Measurements from ENCODE around the gene VPS13A.

The VPS13A gene

DNA sequence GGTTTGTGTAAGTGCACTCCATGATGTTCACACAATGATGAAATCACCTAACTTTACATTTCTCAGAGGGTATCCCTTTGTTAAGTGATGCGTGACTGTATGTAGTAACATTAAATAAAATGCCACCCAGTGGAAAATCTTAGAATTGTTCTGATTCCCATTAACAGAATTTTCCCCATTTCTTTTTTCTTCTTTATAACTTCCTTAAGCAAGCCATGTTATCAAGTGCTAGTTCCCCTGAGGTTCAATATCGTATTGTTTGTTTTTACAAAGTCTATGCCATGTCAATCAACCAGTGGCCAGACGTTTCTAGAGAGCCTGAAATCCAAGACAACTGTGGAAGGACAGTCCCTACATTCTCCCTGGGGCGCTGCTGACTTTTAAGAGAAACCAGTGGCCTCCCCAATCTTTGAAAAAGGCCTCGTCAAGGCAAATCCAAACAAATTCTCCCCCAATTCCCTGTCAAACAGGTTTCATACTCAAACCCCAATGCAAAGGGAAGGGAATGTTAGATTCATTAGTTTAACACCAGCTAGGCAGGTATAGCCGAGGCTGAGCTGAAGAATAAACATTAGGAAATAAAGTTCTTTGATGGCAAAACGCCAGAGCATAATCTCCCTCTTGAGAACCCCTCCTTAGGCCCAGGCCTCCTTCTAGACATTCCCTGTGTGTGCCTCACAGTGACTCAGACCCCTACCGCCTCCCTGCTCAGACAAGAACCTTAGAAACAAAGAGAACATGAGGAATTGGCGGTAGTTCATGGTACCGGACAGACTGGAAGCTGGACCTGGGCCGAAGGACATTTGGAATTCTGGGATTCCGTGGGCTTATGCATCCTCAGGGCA, 272.1 kb downstream of the VPS13A start:
- Histone ChIP-seq H3K27ac (ENCODE audit: low read length) (no peak overlapping the region), H3K4me3 (ENCODE audit: low read length) (no peak overlapping the region), H3K9me3 (ENCODE audit: control insufficient read depth, low read depth, low read length) (no peaks in the 10 kb centered on the region), H3K4me1 (ENCODE audit: control insufficient read depth, low read depth, low read length) (no peaks in the 10 kb centered on the region), H3K36me3 (ENCODE audit: control insufficient read depth, low read depth, low read length) (no peaks in the 10 kb centered on the region), H3K27me3 (ENCODE audit: control insufficient read depth, insufficient read depth, low read length) (no peaks in the 10 kb centered on the region), H3K9ac (ENCODE audit: low read length) (no peak overlapping the region)

DNA sequence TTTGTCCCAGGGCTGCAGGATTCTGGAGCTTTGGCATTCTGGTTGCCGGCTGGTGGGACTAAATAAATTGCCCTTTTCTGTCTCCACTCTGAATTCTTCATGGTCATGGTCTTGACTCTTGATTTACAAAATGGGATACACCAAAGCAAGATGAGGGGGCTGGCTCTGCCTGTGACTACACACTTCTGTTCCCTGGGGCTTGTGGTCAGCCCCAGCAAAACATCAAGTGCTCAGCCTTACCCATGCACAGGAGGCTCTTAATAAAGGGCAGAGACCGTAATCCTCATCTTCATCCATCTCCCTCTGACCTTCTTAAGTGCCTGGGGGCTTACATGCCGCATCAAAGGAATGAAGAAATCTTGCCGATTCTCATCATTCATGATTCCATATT, 272.7 kb downstream of the VPS13A start:
- Histone ChIP-seq H3K36me3 (ENCODE audit: control insufficient read depth, low read depth, low read length) (no peaks in the 10 kb centered on the region), H3K27ac (ENCODE audit: low read length) (no peak overlapping the region), H3K9me3 (ENCODE audit: control insufficient read depth, low read depth, low read length) (no peaks in the 10 kb centered on the region), H3K4me1 (ENCODE audit: control insufficient read depth, low read depth, low read length) (no peaks in the 10 kb centered on the region), H3K27me3 (ENCODE audit: control insufficient read depth, insufficient read depth, low read length) (no peaks in the 10 kb centered on the region), H3K9ac (ENCODE audit: low read length) (no peak overlapping the region), H3K4me3 (ENCODE audit: low read length) (no peak overlapping the region)

DNA sequence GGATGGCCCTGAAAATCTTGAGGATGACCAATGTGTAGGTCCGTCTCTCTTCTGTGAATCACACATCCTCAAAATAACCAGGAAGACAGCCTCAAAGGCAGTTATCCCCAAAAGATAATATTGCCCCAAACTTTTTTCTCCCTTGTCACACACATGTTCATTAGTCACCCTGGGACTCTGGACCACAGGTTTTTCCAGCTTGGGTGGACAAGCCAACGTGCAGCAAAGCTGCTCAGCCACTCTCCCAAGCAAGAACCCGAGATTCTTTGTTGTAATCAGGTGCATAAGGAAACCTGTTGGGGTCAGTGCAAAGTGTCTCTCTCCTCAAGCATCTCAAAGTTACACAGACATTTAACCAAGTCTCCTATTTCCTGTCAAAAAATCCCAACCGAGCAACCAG, 274.2 kb downstream of the VPS13A start:
- Histone ChIP-seq H3K36me3 (ENCODE audit: control insufficient read depth, low read depth, low read length) (no peaks in the 10 kb centered on the region), H3K4me3 (ENCODE audit: low read length) (no peak overlapping the region), H3K9ac (ENCODE audit: low read length) (no peak overlapping the region), H3K9me3 (ENCODE audit: control insufficient read depth, low read depth, low read length) (no peaks in the 10 kb centered on the region), H3K27ac (ENCODE audit: low read length) (no peak overlapping the region), H3K4me1 (ENCODE audit: control insufficient read depth, low read depth, low read length) (peaks cover 5% of the 10 kb centered on the region), H3K27me3 (ENCODE audit: control insufficient read depth, insufficient read depth, low read length) (no peaks in the 10 kb centered on the region)

DNA sequence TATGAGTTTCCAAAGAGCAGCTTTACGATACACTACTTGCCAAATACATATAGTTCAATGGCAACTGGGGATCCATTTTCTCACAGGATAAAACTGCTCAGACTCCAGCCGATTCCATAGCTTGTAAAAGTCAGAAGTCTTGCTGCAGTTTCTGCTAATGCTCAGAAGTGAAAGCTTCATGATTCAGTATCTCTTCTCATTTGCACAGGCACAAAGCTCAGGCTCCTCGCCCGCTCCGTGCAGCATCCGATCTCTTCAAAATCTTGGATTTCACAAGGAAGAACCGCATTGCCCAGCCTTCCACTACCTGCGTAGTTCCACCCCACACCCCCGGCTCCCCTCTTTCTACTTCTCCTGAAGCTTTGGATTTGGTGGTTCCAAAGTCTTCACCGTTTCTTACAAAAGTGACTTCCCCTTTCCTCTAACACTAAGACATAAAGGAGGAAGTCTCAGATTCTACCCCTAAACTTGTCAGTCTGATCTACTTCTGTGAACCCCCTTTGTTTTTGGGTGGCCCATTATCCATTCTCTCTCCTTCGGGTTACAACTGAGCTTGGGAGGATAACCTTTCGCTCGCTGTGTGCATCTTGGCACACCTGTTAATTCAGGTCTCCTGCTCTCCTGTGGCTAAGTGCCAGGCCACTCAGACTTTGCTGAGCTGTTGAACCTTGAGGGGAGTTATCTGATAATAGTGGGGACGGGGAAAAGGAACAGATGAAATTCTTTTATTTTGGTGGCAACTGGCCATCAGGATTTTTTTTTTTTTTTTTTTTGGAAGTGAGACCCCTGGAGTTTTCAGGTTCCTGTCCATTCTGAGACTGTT, 276.7 kb downstream of the VPS13A start:
- Histone ChIP-seq H3K36me3 (ENCODE audit: control insufficient read depth, low read depth, low read length) (no peaks in the 10 kb centered on the region), H3K9me3 (ENCODE audit: control insufficient read depth, low read depth, low read length) (no peaks in the 10 kb centered on the region), H3K9ac (ENCODE audit: low read length) (no peak overlapping the region), H3K4me3 (ENCODE audit: low read length) (no peak overlapping the region), H3K27me3 (ENCODE audit: control insufficient read depth, insufficient read depth, low read length) (no peaks in the 10 kb centered on the region), H3K4me1 (ENCODE audit: control insufficient read depth, low read depth, low read length) (peaks cover 10% of the 10 kb centered on the region), H3K27ac (ENCODE audit: low read length) (no peak overlapping the region)

DNA sequence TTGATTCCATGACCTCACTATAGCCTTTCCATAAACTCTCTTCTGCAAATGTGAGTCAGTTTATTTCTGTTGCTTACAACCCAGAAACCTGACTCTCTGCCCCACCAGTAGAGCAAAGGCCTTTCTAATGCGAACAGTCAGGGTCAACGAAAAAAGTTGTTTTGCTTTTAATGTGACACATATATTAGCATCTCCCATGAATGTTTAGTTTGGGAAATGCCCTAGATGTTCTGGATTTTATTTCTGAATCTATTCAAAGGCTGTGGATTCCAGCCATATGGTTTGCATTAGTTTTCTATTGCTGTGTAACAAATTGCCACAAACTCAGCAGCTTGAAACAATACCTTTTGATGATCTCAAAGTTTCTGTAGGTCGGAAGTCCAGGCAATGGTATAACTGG, 277.3 kb downstream of the VPS13A start:
- H3K36me3 ChIP-seq (ENCODE audit: control insufficient read depth, low read depth, low read length), result no peaks in the 10 kb centered on the region
- no peaks in the 10 kb centered on the region for H3K27me3 ChIP-seq (ENCODE audit: control insufficient read depth, insufficient read depth, low read length)
- no peak overlapping the region for H3K4me3 ChIP-seq (ENCODE audit: low read length)
- H3K4me1 ChIP-seq (ENCODE audit: control insufficient read depth, low read depth, low read length), result peaks cover 10% of the 10 kb centered on the region
- H3K9me3 ChIP-seq (ENCODE audit: control insufficient read depth, low read depth, low read length), result no peaks in the 10 kb centered on the region
- H3K27ac ChIP-seq (ENCODE audit: low read length), result no peak overlapping the region
- no peak overlapping the region for H3K9ac ChIP-seq (ENCODE audit: low read length)

DNA sequence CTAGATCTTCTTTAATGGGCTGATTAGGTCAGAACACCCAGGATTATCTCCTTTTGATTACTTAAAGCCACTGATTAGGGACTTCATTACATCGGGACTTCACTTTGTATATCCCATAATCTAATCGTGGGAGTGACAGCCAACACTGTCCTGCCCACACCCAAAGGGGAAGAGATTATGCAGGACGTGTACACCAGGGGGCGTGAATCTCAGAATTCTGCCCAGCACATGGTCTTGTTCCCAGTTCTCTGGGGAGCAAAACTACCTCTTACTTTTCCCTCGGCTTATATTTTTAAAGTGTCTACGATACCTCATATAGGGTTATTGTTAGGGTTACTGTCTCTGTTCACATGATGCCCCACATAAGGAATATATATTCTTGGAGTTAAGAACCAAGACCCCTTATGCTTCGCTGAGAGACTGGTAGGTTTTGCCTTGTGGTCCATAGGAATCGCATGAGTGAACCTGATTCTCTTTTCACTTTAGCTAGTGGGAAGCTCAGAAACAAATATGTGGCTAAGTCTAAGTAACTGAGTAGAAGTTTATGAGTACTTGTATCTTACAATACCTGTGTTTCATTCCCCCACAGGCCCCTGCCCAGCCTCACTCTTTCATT, 278.1 kb downstream of the VPS13A start:
- H3K27ac ChIP-seq (ENCODE audit: low read length), result no peak overlapping the region
- no peaks in the 10 kb centered on the region for H3K27me3 ChIP-seq (ENCODE audit: control insufficient read depth, insufficient read depth, low read length)
- no peaks in the 10 kb centered on the region for H3K36me3 ChIP-seq (ENCODE audit: control insufficient read depth, low read depth, low read length)
- H3K9ac ChIP-seq (ENCODE audit: low read length), result no peak overlapping the region
- no peaks in the 10 kb centered on the region for H3K9me3 ChIP-seq (ENCODE audit: control insufficient read depth, low read depth, low read length)
- no peak overlapping the region for H3K4me3 ChIP-seq (ENCODE audit: low read length)
- peaks cover 10% of the 10 kb centered on the region for H3K4me1 ChIP-seq (ENCODE audit: control insufficient read depth, low read depth, low read length)

DNA sequence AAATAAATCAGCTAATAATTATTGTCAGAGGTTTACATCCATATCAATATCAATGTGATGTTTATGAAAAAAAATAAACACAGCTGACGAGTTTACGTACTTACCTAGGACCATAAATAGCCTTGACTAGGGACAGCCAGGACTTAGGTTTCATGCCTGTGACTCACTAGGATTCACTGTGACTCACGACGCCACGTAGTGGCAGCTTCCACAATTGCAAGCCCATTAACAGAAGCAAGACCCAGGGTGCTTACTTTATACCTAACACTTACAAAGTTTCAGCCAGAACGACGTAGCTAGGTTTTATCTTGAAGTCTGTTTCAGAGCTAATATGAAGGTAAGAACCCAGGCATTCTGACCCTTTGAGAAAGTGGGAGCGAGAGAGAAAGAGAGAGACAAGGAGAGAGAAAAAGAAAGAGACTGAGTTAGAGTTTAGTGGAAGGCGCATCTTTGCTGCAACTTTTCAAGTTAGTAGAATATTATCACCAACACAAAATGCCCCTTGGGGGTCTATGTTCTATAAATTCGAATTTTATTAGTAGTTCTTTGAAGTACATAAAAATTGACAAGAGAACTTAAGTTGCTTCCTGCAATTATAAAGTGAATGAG, 279.6 kb downstream of the VPS13A start:
- H3K27ac ChIP-seq (ENCODE audit: low read length), result no peak overlapping the region
- H3K36me3 ChIP-seq (ENCODE audit: control insufficient read depth, low read depth, low read length), result no peaks in the 10 kb centered on the region
- H3K9me3 ChIP-seq (ENCODE audit: control insufficient read depth, low read depth, low read length), result no peaks in the 10 kb centered on the region
- no peak overlapping the region for H3K4me3 ChIP-seq (ENCODE audit: low read length)
- peaks cover 10% of the 10 kb centered on the region for H3K4me1 ChIP-seq (ENCODE audit: control insufficient read depth, low read depth, low read length)
- no peaks in the 10 kb centered on the region for H3K27me3 ChIP-seq (ENCODE audit: control insufficient read depth, insufficient read depth, low read length)
- H3K9ac ChIP-seq (ENCODE audit: low read length), result no peak overlapping the region

DNA sequence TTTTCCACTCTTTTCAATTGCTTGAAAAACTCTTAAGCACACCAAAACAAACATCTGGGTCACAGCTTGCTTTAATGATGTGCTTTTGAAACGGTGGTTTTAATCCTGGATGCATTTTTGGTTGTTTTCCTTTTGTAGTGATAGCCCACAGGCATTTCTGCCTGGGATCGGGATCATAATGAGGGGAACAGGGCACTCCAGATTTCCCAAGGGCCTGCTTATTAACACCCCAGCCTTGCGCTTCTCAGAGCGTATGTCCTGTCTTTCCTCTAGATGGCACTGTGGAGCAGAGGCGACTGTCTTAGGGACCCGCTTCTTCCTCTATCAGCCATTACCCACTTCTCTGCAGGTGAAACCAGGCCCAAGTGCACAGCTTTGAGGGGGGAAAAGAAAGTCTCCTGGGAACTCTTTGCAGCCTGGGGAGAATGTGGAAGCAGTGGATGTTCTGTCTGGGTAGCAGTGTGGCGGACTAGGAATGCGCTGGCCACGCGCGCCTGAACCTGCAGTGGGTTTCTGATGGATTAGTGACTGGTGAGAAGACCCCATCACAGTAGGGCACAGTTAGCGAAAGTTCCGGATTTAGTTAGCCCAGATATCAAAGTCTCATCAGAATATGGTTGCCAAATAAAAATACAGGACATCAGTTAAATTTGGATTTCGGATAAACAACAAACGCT, 280.7 kb downstream of the VPS13A start:
- H3K9me3 ChIP-seq (ENCODE audit: control insufficient read depth, low read depth, low read length), result no peaks in the 10 kb centered on the region
- no peak overlapping the region for H3K27ac ChIP-seq (ENCODE audit: low read length)
- no peak overlapping the region for H3K4me3 ChIP-seq (ENCODE audit: low read length)
- H3K27me3 ChIP-seq (ENCODE audit: control insufficient read depth, insufficient read depth, low read length), result no peaks in the 10 kb centered on the region
- no peaks in the 10 kb centered on the region for H3K36me3 ChIP-seq (ENCODE audit: control insufficient read depth, low read depth, low read length)
- H3K9ac ChIP-seq (ENCODE audit: low read length), result no peak overlapping the region
- H3K4me1 ChIP-seq (ENCODE audit: control insufficient read depth, low read depth, low read length), result peaks cover 10% of the 10 kb centered on the region

DNA sequence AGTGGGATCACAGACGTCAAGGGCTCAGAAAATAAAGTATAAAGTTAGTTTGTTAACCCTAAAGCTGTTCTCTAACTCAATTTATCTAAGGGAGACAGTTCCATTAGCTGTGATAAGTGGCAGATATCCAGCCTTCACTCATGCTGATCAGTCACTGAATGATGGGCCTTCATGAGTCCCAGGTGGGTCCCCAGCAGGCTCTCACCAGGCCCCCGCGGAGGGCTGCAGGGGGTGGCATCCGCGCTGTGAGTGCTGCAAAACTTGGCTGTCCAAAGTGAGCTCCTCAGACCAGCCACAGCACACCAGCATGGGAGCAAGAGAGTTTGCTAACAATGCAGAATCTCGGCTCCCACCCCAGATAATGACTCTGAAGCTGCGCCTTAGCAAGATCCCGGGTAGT, 283.6 kb downstream of the VPS13A start:
- Histone ChIP-seq H3K4me1 (ENCODE audit: control insufficient read depth, low read depth, low read length) (peaks cover 10% of the 10 kb centered on the region), H3K27ac (ENCODE audit: low read length) (no peak overlapping the region), H3K27me3 (ENCODE audit: control insufficient read depth, insufficient read depth, low read length) (no peaks in the 10 kb centered on the region), H3K36me3 (ENCODE audit: control insufficient read depth, low read depth, low read length) (no peaks in the 10 kb centered on the region), H3K9ac (ENCODE audit: low read length) (no peak overlapping the region), H3K9me3 (ENCODE audit: control insufficient read depth, low read depth, low read length) (no peaks in the 10 kb centered on the region), H3K4me3 (ENCODE audit: low read length) (no peak overlapping the region)

DNA sequence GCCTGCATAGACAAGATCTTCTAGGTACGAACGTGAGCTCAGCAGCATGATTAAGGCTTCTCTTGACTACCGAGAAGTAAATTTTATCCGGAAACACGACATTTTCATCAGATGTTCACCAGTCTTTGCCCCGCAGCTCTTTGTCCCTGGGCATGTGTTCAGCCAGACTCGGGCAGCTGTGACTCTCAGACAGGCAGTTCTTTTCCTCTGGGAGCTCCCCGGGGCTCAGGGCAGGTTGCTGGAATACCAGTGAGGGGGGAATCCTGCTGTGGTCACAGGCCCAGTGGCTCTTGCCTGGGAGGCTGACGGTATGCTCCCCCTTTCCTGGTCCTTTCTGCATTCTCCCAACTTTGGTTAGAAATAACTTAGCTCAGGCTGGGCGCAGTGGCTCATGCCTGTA, 284.7 kb downstream of the VPS13A start:
- Histone ChIP-seq H3K9me3 (ENCODE audit: control insufficient read depth, low read depth, low read length) (no peaks in the 10 kb centered on the region), H3K4me3 (ENCODE audit: low read length) (no peak overlapping the region), H3K4me1 (ENCODE audit: control insufficient read depth, low read depth, low read length) (peaks cover 5% of the 10 kb centered on the region), H3K27ac (ENCODE audit: low read length) (no peak overlapping the region), H3K9ac (ENCODE audit: low read length) (no peak overlapping the region), H3K36me3 (ENCODE audit: control insufficient read depth, low read depth, low read length) (no peaks in the 10 kb centered on the region), H3K27me3 (ENCODE audit: control insufficient read depth, insufficient read depth, low read length) (no peaks in the 10 kb centered on the region)

DNA sequence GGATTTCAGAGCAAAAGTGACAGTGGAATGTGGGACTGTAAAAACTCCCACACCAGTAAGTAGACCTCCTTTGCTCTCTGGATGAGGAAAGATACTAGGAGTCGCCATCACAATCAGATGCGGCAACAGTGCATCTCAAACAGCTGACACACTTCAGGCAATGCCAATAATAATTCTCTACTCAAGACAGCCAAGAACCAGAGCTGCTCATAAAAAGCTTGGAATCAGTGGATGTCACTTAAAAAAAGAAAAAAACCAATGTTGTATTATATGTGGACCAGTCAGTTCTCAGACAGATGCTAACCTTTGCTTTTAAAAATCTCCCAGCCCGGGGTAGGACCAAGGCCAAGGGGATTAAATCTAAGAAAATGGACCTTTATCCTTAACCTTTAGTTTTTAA, 285.8 kb downstream of the VPS13A start:
- Histone ChIP-seq H3K27me3 (ENCODE audit: control insufficient read depth, insufficient read depth, low read length) (no peaks in the 10 kb centered on the region), H3K4me3 (ENCODE audit: low read length) (no peak overlapping the region), H3K9me3 (ENCODE audit: control insufficient read depth, low read depth, low read length) (no peaks in the 10 kb centered on the region), H3K36me3 (ENCODE audit: control insufficient read depth, low read depth, low read length) (no peaks in the 10 kb centered on the region), H3K9ac (ENCODE audit: low read length) (no peak overlapping the region), H3K4me1 (ENCODE audit: control insufficient read depth, low read depth, low read length) (peaks cover 2% of the 10 kb centered on the region), H3K27ac (ENCODE audit: low read length) (no peak overlapping the region)

Data from iPS-18a (cell line).